ENCODE measurements around the gene ASCL4. TPM values are rescaled to one million over a fixed set of nuclear protein-coding genes. Genes with fewer than 3 reads are reported as not detected.
A peak's percentile ranks its signal among the peaks of the same experiment; 100 is the strongest.

The ASCL4 gene
- total RNA-seq, 6 experiments from 2014 or later, result not detected

DNA sequence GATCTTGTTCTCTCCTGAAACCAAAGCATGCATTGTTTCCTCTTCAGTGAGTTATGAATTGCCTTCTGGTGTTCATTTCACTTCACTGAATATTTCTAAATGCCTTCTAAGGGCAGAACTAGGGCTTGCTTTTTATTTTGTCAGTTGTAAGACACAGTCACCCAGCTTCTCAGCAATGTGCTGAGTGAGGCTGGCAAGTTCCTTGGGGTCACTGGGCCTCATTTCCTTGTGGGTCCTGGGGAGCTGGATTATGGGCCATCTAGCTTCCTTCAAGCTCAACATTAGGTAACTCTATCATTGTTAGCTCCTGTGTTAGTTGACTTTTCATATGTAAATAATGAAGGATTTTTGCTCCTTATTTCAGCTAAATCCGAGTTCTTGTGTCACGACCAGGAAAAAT is 13.8 kb downstream of the ASCL4 start:
- 47% methylated on average over 2 of the region's 2 CpGs for WGBS (ENCODE audit: insufficient coverage, low coverage, low lambda C conversion rate, missing lambda C conversion rate)
- intact Hi-C loops (cut with DNase I), result no loop called here
- no peak for ATAC-seq

DNA sequence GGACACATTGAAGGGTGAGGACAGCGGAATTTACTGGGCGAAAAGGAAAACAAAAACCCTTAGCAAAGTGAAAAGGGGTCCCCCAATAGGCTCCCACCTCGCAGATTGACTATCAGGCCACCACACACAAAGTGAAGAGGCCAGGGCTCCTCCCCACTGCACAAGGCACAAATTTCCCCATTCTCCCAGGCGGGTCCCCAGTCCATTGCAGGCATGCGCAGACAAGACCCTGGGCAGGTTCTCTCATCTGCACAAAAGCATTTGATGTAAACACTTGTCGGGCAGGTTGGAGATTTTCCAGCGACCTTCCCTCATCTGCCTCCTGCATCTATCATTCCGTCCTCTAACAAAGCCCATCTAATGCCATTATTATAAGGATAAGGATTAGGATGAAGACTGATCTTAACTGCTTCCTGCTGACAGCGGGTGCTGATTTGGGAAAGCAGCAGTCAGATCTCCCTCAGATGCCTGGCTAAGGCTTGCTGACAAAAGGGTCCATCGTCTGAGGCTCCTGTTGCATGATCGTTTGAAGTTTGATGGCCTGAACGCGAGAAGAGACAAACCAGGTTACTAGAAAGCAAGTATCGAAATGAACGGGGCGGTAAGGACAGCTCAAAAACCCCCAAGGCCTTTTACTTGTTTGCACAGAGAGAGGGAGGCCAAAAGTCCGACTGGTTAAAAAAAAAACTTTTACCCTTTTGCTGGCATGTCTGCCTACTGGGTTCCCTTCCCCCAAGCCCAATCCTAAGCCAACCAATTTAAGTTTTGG is 14.4 kb downstream of the ASCL4 start:
- Histone ChIP-seq H3K9me3 (no peaks in the 10 kb centered on the region), H3K27me3 (no peaks in the 10 kb centered on the region), H3K4me1 (no peaks in the 10 kb centered on the region), H3K4me3 (no peak overlapping the region), H3K27ac (no peak overlapping the region), H3K36me3 (no peaks in the 10 kb centered on the region)
- ATAC-seq, result peak; percentile 48 to 79 (median 56)
- no peak for TF ChIP-seq POLR2A (IDR thresholded peaks at IDR 0.05)
- TF ChIP-seq, protein P1, sequence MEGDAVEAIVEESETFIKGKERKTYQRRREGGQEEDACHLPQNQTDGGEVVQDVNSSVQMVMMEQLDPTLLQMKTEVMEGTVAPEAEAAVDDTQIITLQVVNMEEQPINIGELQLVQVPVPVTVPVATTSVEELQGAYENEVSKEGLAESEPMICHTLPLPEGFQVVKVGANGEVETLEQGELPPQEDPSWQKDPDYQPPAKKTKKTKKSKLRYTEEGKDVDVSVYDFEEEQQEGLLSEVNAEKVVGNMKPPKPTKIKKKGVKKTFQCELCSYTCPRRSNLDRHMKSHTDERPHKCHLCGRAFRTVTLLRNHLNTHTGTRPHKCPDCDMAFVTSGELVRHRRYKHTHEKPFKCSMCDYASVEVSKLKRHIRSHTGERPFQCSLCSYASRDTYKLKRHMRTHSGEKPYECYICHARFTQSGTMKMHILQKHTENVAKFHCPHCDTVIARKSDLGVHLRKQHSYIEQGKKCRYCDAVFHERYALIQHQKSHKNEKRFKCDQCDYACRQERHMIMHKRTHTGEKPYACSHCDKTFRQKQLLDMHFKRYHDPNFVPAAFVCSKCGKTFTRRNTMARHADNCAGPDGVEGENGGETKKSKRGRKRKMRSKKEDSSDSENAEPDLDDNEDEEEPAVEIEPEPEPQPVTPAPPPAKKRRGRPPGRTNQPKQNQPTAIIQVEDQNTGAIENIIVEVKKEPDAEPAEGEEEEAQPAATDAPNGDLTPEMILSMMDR (IDR thresholded peaks at IDR 0.05), result no peak
- no peak for DNase-seq
- 29% methylated on average over 13 of the region's 17 CpGs for WGBS (ENCODE audit: insufficient coverage, low coverage, low lambda C conversion rate, missing lambda C conversion rate)
- intact Hi-C loops (cut with DNase I), result no loop called here

More for the DNA sequence above, 13.8 kb downstream of the ASCL4 start:
- Histone ChIP-seq H3K27me3 (no peaks in the 10 kb centered on the region), H3K4me1 (no peaks in the 10 kb centered on the region), H3K36me3 (no peaks in the 10 kb centered on the region), H3K27ac (no peak overlapping the region), H3K9me3 (no peaks in the 10 kb centered on the region), H3K4me3 (no peak overlapping the region)
- DNase-seq, result no peak
- TF ChIP-seq, protein P1 (IDR thresholded peaks at IDR 0.05), result no peak
- no peak for TF ChIP-seq POLR2A (IDR thresholded peaks at IDR 0.05)

DNA sequence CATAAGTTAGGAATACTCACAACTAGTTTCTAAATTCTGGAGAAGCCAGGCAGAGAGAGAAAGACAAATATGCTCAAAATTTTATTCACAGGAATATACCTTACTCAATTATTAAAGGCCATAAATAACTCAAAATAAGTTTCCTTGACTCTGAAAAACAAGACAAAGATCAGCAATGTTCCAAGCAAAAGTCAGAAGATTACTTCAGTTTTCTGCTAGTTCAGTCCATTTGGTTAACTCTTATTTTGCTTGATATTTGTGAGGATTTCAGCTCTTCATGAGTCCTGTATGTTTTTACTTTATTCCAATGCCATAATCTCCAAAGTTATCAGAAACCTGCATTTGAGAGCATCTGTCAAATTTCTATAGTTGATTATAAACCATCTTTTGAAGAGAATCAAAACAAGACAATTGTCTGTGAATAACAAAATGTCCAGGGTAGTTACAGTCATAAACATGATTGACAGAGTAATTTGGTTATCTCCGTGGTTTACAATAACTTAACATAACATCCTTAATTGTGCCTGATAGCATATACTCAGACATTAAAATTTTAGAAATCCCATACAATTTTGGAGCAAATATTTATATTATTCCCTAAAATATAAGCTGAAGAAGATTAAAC is 17.1 kb downstream of the ASCL4 start:
- no peak overlapping the region for H3K27ac ChIP-seq
- no peak overlapping the region for H3K4me3 ChIP-seq
- TF ChIP-seq, protein P1 (IDR thresholded peaks at IDR 0.05), result no peak
- WGBS (ENCODE audit: insufficient coverage, low coverage, low lambda C conversion rate, missing lambda C conversion rate), result 75% methylated on average over 1 of the region's 1 CpG
- no peaks in the 10 kb centered on the region for H3K4me1 ChIP-seq
- no peak for ATAC-seq
- intact Hi-C loops (cut with DNase I), result no loop called here
- no peak for DNase-seq
- no peaks in the 10 kb centered on the region for H3K36me3 ChIP-seq
- no peaks in the 10 kb centered on the region for H3K27me3 ChIP-seq
- H3K9me3 ChIP-seq, result no peaks in the 10 kb centered on the region

DNA sequence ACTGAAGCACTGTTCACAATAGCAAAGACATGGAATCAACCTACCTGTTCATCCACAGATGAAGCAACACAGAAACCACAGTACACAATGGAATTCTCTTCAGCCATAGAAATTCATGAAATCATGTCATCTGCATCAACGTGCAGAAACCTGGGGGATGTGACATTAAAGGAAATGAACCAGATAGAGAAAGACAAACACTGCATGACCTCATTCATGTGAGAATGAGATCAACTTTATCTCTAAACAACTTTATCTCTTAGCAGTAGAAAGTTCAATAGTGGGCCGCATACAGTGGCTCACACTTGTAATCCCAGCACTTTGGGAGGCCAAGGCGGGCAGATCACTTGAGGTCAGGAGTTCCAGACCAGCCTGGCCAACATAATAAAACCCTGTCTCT is 19.9 kb downstream of the ASCL4 start:
- Histone ChIP-seq H3K36me3 (no peaks in the 10 kb centered on the region), H3K27ac (no peak overlapping the region), H3K27me3 (no peaks in the 10 kb centered on the region), H3K9me3 (no peaks in the 10 kb centered on the region), H3K4me3 (no peak overlapping the region), H3K4me1 (no peaks in the 10 kb centered on the region)
- no peak for ATAC-seq
- TF ChIP-seq, protein P1 (IDR thresholded peaks at IDR 0.05), result no peak
- no peak for TF ChIP-seq POLR2A (IDR thresholded peaks at IDR 0.05)
- 21% methylated on average over 3 of the region's 3 CpGs for WGBS (ENCODE audit: insufficient coverage, low coverage, low lambda C conversion rate, missing lambda C conversion rate)
- intact Hi-C loops (cut with DNase I), result no loop called here
- no peak for DNase-seq

All from right lobe of liver (tissue), 6 donors.